ENCODE measurements around the gene ACP2.

The ACP2 gene

GRCh38 chr11:47268448-47269001 lies 19.9 kb upstream of the ACP2 start:
- no peak for DNase-seq

GRCh38 chr11:47267876-47268275 lies 19.3 kb upstream of the ACP2 start:
- no peak for DNase-seq

- DNase-seq, result no peak
Observed at GRCh38 chr11:47264521-47264920, 15.9 kb upstream of the ACP2 start.

GRCh38 chr11:47264119-47264518 lies 15.5 kb upstream of the ACP2 start:
- DNase-seq, result no peak

GRCh38 chr11:47261291-47261800 lies 12.7 kb upstream of the ACP2 start:
- no peak for DNase-seq

- no peak for DNase-seq
Observed at GRCh38 chr11:47260366-47260765, 11.8 kb upstream of the ACP2 start.

GRCh38 chr11:47259232-47259977 lies 10.8 kb upstream of the ACP2 start:
- no peak for DNase-seq

- DNase-seq, result no peak
Observed at GRCh38 chr11:47258317-47258902, 9.8 kb upstream of the ACP2 start.

GRCh38 chr11:47257517-47258316 lies 9.1 kb upstream of the ACP2 start, which contains the start of gene NR1H3:
TSS of gene NR1H3 (plus strand) at chr11:47257996. CDS start at chr11:47259217, 1,221 bp downstream.
- no peak for DNase-seq

- no peak for DNase-seq
Observed at GRCh38 chr11:47257177-47257516, 8.5 kb upstream of the ACP2 start.

GRCh38 chr11:47256374-47256773 lies 7.8 kb upstream of the ACP2 start:
- DNase-seq, result no peak

GRCh38 chr11:47254386-47254785 lies 5.8 kb upstream of the ACP2 start:
- DNase-seq, result no peak

GRCh38 chr11:47253660-47254059 lies 5.0 kb upstream of the ACP2 start:
- DNase-seq, result no peak

GRCh38 chr11:47251751-47252150 lies 3.1 kb upstream of the ACP2 start:
- no peak for DNase-seq

- DNase-seq, result no peak
Observed at GRCh38 chr11:47249378-47249715, 733 bp upstream of the ACP2 start.

GRCh38 chr11:47248304-47248663 lies 330 bp downstream of the ACP2 start:
- DNase-seq, result no peak

GRCh38 chr11:47247502-47247901 lies 1.1 kb downstream of the ACP2 start:
- DNase-seq, result no peak

GRCh38 chr11:47245611-47246357 lies 2.8 kb downstream of the ACP2 start:
- no peak for DNase-seq

GRCh38 chr11:47244448-47245350 lies 3.9 kb downstream of the ACP2 start:
- no peak for DNase-seq

- DNase-seq, result no peak
Observed at GRCh38 chr11:47243454-47243853, 5.2 kb downstream of the ACP2 start.

GRCh38 chr11:47242596-47243192 lies 5.9 kb downstream of the ACP2 start:
- DNase-seq, result no peak
